Measurements from ENCODE around the gene KDELR3.

KDELR3 gene

DNA sequence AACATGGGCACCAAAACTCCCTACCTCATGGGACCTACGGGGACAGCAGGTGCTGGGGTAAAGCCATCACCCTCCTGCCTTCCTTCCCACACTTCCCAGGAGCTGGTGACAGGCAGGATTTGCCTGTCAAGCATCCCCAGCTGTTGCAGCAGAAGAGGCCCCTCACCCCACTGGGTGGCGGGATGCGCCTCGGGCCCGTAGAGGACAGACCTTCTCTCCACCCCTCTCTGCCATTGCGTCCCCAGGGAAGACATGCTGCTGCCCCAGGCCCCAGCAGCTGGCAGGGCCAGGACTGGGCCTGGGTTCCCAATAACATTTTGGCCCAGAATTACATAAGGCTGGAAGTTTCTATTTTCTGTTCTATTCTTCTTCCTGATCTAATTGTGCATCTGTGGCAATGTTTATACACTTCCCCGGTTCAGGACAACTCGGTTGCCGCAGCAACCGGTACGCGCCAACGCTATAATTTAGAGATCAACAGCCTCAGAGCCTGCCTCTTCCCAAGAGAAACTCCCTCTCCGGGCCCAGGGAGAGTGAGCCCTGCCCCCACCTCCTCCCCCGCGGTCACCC, 38.3 kb upstream of the KDELR3 start:
- no peak overlapping the region for H3K4me3 ChIP-seq (replicated peaks in 1 of 2; ENCODE audit: low read depth in 2 of 2, low read length in 2 of 2)
- no peak for DNase-seq (ENCODE audit: low read depth in 2 of 2)
- TF ChIP-seq, protein P1, sequence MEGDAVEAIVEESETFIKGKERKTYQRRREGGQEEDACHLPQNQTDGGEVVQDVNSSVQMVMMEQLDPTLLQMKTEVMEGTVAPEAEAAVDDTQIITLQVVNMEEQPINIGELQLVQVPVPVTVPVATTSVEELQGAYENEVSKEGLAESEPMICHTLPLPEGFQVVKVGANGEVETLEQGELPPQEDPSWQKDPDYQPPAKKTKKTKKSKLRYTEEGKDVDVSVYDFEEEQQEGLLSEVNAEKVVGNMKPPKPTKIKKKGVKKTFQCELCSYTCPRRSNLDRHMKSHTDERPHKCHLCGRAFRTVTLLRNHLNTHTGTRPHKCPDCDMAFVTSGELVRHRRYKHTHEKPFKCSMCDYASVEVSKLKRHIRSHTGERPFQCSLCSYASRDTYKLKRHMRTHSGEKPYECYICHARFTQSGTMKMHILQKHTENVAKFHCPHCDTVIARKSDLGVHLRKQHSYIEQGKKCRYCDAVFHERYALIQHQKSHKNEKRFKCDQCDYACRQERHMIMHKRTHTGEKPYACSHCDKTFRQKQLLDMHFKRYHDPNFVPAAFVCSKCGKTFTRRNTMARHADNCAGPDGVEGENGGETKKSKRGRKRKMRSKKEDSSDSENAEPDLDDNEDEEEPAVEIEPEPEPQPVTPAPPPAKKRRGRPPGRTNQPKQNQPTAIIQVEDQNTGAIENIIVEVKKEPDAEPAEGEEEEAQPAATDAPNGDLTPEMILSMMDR (IDR thresholded peaks at IDR 0.05; ENCODE audit: low read depth, low read length) = no peak

DNA sequence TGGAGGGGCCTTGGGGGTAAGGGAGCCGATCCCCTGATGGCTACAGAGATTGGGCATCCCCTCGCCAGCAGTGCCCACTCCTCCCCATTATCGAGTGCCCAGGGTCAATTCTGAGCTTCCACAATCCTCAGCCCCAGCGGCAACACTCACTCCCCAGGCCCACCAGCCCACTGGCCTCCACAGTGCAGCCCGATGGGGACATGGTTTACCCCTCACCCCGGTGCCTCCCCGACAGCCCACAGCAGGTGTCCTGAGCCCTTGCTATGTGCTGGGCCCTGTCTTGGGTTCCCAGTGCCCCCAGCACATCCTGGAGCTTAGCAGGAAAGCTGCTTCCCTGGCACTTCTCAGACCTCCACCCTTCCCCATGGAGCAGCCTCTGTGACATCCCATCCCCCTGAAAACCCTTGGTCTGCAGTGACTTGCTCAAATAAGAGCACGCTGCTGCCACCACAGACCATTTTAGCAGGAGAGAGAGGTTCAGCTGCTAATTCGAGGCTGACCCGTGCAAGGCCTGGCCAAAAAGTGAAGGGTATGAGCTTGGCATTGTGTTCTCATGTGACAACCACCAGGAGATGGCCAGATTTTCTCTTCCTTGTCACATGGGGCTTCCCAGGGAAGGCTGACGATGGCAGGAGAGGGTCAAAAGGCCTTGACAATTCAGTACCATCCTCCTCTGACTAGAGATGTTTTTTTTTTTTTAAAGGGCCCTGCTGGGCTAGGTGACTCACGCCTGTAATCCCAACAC, 36.5 kb upstream of the KDELR3 start:
- no peak overlapping the region for H3K4me3 ChIP-seq (replicated peaks in 1 of 2; ENCODE audit: low read depth in 2 of 2, low read length in 2 of 2)
- TF ChIP-seq, protein P1 (IDR thresholded peaks at IDR 0.05; ENCODE audit: low read depth, low read length) = no peak
- DNase-seq (ENCODE audit: low read depth in 2 of 2) = no peak

DNA sequence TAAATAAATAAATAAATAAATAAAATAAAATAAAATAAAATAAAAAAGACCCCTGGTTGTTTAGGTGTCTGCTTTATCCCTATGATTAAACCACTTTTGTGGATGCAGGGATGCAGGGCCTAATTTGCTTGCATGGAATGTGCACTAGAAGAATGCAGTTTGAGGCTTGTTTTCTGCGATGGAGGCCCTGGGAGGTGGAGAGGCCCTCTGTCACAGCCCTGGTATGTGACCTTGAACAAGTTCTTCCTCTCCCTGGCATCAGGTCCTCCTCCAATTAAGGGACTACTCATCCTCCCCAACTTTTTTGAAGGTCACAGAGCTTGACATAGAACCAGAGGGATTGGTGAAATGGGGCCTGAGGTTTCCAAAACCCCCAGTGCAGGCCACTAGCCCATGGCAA, 35.6 kb upstream of the KDELR3 start:
- no peak for DNase-seq (ENCODE audit: low read depth in 2 of 2)
- TF ChIP-seq, protein P1 (IDR thresholded peaks at IDR 0.05; ENCODE audit: low read depth, low read length) = no peak
- H3K4me3 ChIP-seq (replicated peaks in 1 of 2; ENCODE audit: low read depth in 2 of 2, low read length in 2 of 2) = no peak overlapping the region

GRCh38 chr22:38433871-38434270, 34.0 kb upstream of the KDELR3 start:
- TF ChIP-seq, protein P1 (IDR thresholded peaks at IDR 0.05; ENCODE audit: low read depth, low read length) = no peak
- DNase-seq (ENCODE audit: low read depth in 2 of 2) = no peak
- H3K4me3 ChIP-seq (replicated peaks in 1 of 2; ENCODE audit: low read depth in 2 of 2, low read length in 2 of 2) = no peak overlapping the region

DNA sequence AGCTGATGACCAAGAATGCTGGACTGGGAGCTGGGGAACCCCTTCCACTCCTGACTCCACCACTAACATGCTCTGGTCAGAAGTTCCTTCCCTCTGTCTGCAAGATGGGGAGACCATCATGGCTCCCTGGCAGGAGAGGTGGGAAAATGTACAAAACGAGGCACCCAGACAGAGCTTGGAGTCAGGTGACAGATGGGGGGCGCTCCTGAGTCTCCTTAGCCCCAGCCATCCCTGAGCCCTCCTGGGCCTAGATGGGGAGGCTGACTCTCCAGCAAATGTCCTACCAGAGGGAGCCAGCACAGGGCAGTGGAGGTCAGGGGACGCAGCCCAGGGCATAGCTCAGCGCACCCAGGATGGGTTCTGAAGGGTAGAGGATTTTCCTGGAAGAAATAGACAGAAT, 32.9 kb upstream of the KDELR3 start:
- no peak for DNase-seq (ENCODE audit: low read depth in 2 of 2)
- TF ChIP-seq, protein P1 (IDR thresholded peaks at IDR 0.05; ENCODE audit: low read depth, low read length) = no peak
- no peak overlapping the region for H3K4me3 ChIP-seq (replicated peaks in 1 of 2; ENCODE audit: low read depth in 2 of 2, low read length in 2 of 2)

DNA sequence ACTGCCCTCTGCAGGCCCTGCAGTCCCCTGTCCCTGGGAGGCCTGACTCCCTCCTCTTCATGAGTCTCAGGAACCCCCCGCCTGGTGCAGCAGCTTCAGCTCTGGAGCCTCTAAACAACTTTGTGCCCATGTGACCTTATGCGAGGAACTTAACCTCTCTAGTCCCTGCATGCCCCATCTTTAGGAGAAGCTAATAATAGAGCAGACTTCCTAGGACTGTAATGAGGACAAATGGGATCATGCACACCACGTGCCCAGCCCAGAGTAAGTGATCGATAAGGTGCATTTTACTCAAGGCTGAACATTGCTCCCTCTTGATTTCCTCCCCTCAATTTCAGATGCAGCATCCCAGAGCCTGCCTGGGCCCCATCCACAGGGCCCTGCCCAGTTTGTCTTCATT, 31.9 kb upstream of the KDELR3 start:
- TF ChIP-seq, protein P1 (IDR thresholded peaks at IDR 0.05; ENCODE audit: low read depth, low read length) = no peak

More for the DNA sequence above, 31.9 kb upstream of the KDELR3 start:
- no peak overlapping the region for H3K4me3 ChIP-seq (replicated peaks in 1 of 2; ENCODE audit: low read depth in 2 of 2, low read length in 2 of 2)
- DNase-seq (ENCODE audit: low read depth in 2 of 2) = no peak
